HepG2 (cell line): ENCODE measurements around the gene BPIFA2. TPM values are rescaled to one million over a fixed set of nuclear protein-coding genes. Genes with fewer than 3 reads are reported as not detected.

Source experiments
- CREM ChIP-seq, 2 experiments: sonication (generic) in 1 of 2; formaldehyde crosslinking in 1 of 2; IDR thresholded peaks; 2 replicates each; pipeline versions ENCODE4 v1.4.0 to v1.6.1; 2016 to 2020; ENCODE audit warnings: antibody characterized with exemption in 1 of 2, mild to moderate bottlenecking in 1 of 2, missing genetic modification reagents in 1 of 2
- CSRNP1 ChIP-seq: sonication (generic); formaldehyde crosslinking; IDR thresholded peaks from 2 replicates; pipeline ENCODE4 v1.8.1; 2023; ENCODE audit warnings: mild to moderate bottlenecking, missing genetic modification reagents
- DDIT3 ChIP-seq: sonication (generic); formaldehyde crosslinking; IDR thresholded peaks from 2 replicates; pipeline ENCODE4 v1.4.0; 2020; ENCODE audit warnings: mild to moderate bottlenecking, missing genetic modification reagents
- GATAD1 ChIP-seq: IDR thresholded peaks from 2 replicates; pipeline ENCODE4 v1.6.1; 2016; ENCODE audit warnings: missing genetic modification reagents, missing compliant biosample characterization
- HMG20B ChIP-seq: conservative IDR thresholded peaks from 2 replicates; pipeline ENCODE4 v1.6.1; 2016; ENCODE audit warnings: missing genetic modification reagents, missing compliant biosample characterization
- KLF16 ChIP-seq, 2 experiments: sonication (generic) in 1 of 2; formaldehyde crosslinking in 1 of 2; IDR thresholded peaks; 2 replicates each; pipeline versions ENCODE4 v1.6.1 to v1.8.0; 2016 to 2023; ENCODE audit warnings: missing genetic modification reagents in 2 of 2, missing compliant biosample characterization in 1 of 2
- PHB2 ChIP-seq: fragments of 450-650 bp; IDR thresholded peaks from 2 replicates; pipeline ENCODE4 v1.6.1; 2018; ENCODE audit not compliant: partially characterized antibody
- REPIN1 ChIP-seq: sonication (generic); formaldehyde crosslinking; IDR thresholded peaks from 2 replicates; pipeline ENCODE4 v1.8.0; 2022; ENCODE audit warnings: missing genetic modification reagents, low read depth, mild to moderate bottlenecking, borderline replicate concordance
- SALL1 ChIP-seq: sonication (generic); formaldehyde crosslinking; IDR thresholded peaks from 2 replicates; pipeline ENCODE4 v1.8.0; 2022; ENCODE audit warnings: mild to moderate bottlenecking, missing genetic modification reagents
- SAP130 ChIP-seq: IDR thresholded peaks from 2 replicates; pipeline ENCODE4 v1.6.1; 2016; ENCODE audit warnings: low read depth
- SATB2 ChIP-seq: sonication (generic); formaldehyde crosslinking; IDR thresholded peaks from 2 replicates; pipeline ENCODE4 v1.5.0; 2020; ENCODE audit warnings: missing genetic modification reagents
- SOX13 ChIP-seq, 3 experiments: fragments of 450-650 bp in 1 of 3; sonication (generic) in 1 of 3; formaldehyde crosslinking in 1 of 3; IDR thresholded peaks in 2 of 3; conservative IDR thresholded peaks in 1 of 3; 2 replicates each; pipeline versions ENCODE4 v1.5.0 to v1.6.1; 2016 to 2020; ENCODE audit warnings: antibody characterized with exemption in 1 of 3, mild to moderate bottlenecking in 1 of 3, missing compliant biosample characterization in 1 of 3, missing genetic modification reagents in 1 of 3, moderate library complexity in 1 of 3
- TCF7L2 ChIP-seq: IDR thresholded peaks from 2 replicates; pipeline ENCODE4 v1.6.1; 2011; ENCODE audit warnings: mild to moderate bottlenecking, low read depth, low read length, moderate library complexity
- TEAD3 ChIP-seq: optimal IDR thresholded peaks from 2 replicates; pipeline ENCODE3; 2016; ENCODE audit warnings: borderline replicate concordance
- THAP11 ChIP-seq: IDR thresholded peaks from 2 replicates; pipeline ENCODE4 v1.6.1; 2016; ENCODE audit warnings: missing biosample characterization, missing genetic modification reagents
- ZNF205 ChIP-seq: IDR thresholded peaks from 2 replicates; pipeline ENCODE4 v1.6.1; 2018; ENCODE audit warnings: missing biosample characterization, missing genetic modification reagents
- ZNF343 ChIP-seq: sonication (generic); formaldehyde crosslinking; IDR thresholded peaks from 2 replicates; pipeline ENCODE4 v1.4.0; 2020; ENCODE audit warnings: mild to moderate bottlenecking, missing genetic modification reagents
- ZNF367 ChIP-seq: sonication (generic); formaldehyde crosslinking; IDR thresholded peaks from 2 replicates; pipeline ENCODE4 v1.4.0; 2020; ENCODE audit warnings: missing genetic modification reagents, borderline replicate concordance
- ZNF382 ChIP-seq: sonication (generic); formaldehyde crosslinking; IDR thresholded peaks from 2 replicates; pipeline ENCODE4 v1.5.0; 2020; ENCODE audit warnings: missing genetic modification reagents, mild to moderate bottlenecking, borderline replicate concordance
- ZNF598 ChIP-seq: sonication (generic); formaldehyde crosslinking; IDR thresholded peaks from 2 replicates; pipeline ENCODE4 v1.5.1; 2020; ENCODE audit warnings: mild to moderate bottlenecking, missing genetic modification reagents, borderline replicate concordance
- ZNF605 ChIP-seq: sonication (generic); formaldehyde crosslinking; IDR thresholded peaks from 2 replicates; pipeline ENCODE4 v1.8.0; 2022; ENCODE audit warnings: mild to moderate bottlenecking, missing genetic modification reagents
- ZNF772 ChIP-seq: sonication (generic); formaldehyde crosslinking; IDR thresholded peaks from 2 replicates; pipeline ENCODE4 v1.5.0; 2020; ENCODE audit warnings: mild to moderate bottlenecking, missing genetic modification reagents
- polyA plus RNA-seq, 8 experiments: library from polyadenylated mRNA; depleted of rRNA in 3 of 8; stranded (reverse) in 7 of 8; unstranded in 1 of 8; fragments of >200 nt; fragmentation: Illumina TruSeq in 4 of 8; extraction: Trizol in 4 of 8; gene quantifications; 2 replicates each; pipeline versions ENCODE4 v1.2.1 to v1.2.3, GENCODE V29; 2011 to 2016; ENCODE audit warnings: low read depth in 4 of 8, missing spikeins in 1 of 8, mixed read lengths in 1 of 8; ENCODE audit not compliant: insufficient read depth in 1 of 8
- total RNA-seq, 5 experiments: library from RNA; depleted of rRNA; stranded (reverse); fragments of >200 nt; fragmentation: Illumina TruSeq; extraction: Trizol; gene quantifications; 2 replicates each; pipeline ENCODE4 v1.2.3, GENCODE V29; 2016; ENCODE audit warnings: low read depth in 1 of 5
- TF ChIP-seq, protein P1 (sequence below): sonication (generic); formaldehyde crosslinking; IDR thresholded peaks from 2 replicates; pipeline ENCODE4 v1.8.1; 2022; ENCODE audit warnings: mild to moderate bottlenecking, missing genetic modification reagents
- TF ChIP-seq, protein P2 (sequence below): sonication (generic); formaldehyde crosslinking; IDR thresholded peaks from 2 replicates; pipeline ENCODE4 v1.9.0; 2021; ENCODE audit warnings: missing genetic modification reagents, mild to moderate bottlenecking, borderline replicate concordance

Gene BPIFA2
- total and polyA plus RNA-seq, 2 of the 13 experiments (the other 11 are each of a cell fraction or from before 2014, with no cell fraction given): not detected

- TF ChIP-seq ZNF343 (CRISPR knock-in tag) (no peak), ZNF367 (CRISPR knock-in tag) (no peak), ZNF598 (CRISPR knock-in tag) (no peak), PHB2 (no peak), SOX13 (IDR thresholded peaks at IDR 0.05) (0 out of 2 replicates have a peak, but pooled peaks have one; percentile 46), SOX13 (CRISPR knock-in tag; conservative IDR thresholded peaks at IDR 0.05 in 1 of 2, IDR thresholded peaks at IDR 0.05 in 1 of 2) (peak in 1 of 2 experiments; percentile 90; a peak in 2 of 4 replicates), CSRNP1 (CRISPR knock-in tag) (no peak), TCF7L2 (peak; percentile 25; the same call in 1 of the 2 replicates), ZNF205 (CRISPR knock-in tag) (peak; percentile 87), HMG20B (CRISPR knock-in tag) (peak; percentile 68; the same call in 1 of the 2 replicates), TEAD3 (CRISPR knock-in tag) (peak; percentile 10), ZNF382 (CRISPR knock-in tag) (no peak), SAP130 (peak; percentile 64), ZNF605 (CRISPR knock-in tag) (peak; percentile 69), SATB2 (CRISPR knock-in tag) (no peak), REPIN1 (CRISPR knock-in tag) (no peak), ZNF772 (CRISPR knock-in tag) (0 out of 2 replicates have a peak, but pooled peaks have one; percentile 24), CREM (IDR thresholded peaks at IDR 0.05) (no peak), CREM (CRISPR knock-in tag; IDR thresholded peaks at IDR 0.05) (no peak), KLF16 (CRISPR knock-in tag; IDR thresholded peaks at IDR 0.05) (0 out of 4 replicates have a peak, but pooled peaks of 1 of the 2 experiments have one; percentile 31), SALL1 (CRISPR knock-in tag) (peak; percentile 41), THAP11 (CRISPR knock-in tag) (peak; percentile 58; the same call in 1 of the 2 replicates), GATAD1 (CRISPR knock-in tag) (0 out of 2 replicates have a peak, but pooled peaks have one; percentile 9), DDIT3 (no peak)
- TF ChIP-seq, protein P1, sequence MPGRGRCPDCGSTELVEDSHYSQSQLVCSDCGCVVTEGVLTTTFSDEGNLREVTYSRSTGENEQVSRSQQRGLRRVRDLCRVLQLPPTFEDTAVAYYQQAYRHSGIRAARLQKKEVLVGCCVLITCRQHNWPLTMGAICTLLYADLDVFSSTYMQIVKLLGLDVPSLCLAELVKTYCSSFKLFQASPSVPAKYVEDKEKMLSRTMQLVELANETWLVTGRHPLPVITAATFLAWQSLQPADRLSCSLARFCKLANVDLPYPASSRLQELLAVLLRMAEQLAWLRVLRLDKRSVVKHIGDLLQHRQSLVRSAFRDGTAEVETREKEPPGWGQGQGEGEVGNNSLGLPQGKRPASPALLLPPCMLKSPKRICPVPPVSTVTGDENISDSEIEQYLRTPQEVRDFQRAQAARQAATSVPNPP: no peak
- TF ChIP-seq, protein P2, sequence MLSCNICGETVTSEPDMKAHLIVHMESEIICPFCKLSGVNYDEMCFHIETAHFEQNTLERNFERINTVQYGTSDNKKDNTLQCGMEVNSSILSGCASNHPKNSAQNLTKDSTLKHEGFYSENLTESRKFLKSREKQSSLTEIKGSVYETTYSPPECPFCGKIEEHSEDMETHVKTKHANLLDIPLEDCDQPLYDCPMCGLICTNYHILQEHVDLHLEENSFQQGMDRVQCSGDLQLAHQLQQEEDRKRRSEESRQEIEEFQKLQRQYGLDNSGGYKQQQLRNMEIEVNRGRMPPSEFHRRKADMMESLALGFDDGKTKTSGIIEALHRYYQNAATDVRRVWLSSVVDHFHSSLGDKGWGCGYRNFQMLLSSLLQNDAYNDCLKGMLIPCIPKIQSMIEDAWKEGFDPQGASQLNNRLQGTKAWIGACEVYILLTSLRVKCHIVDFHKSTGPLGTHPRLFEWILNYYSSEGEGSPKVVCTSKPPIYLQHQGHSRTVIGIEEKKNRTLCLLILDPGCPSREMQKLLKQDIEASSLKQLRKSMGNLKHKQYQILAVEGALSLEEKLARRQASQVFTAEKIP (CRISPR knock-in tag): no peak
Measured at GRCh38 chr20:33127422-33128097, 40.4 kb upstream of the BPIFA2 start (continued).
